HG03045 (cell line): ENCODE data around the gene PITHD1.
A peak's percentile ranks its signal among the peaks of the same experiment; 100 is the strongest.
"Not testable (repeated sequence)": the region's sequence is repeated elsewhere in the genome, so short reads cannot be mapped to it uniquely, and the experiment has no call there.

Experiments
- ATAC-seq: cut with Tn5 transposase; IDR thresholded peaks from one replicate; pipeline ENCODE4 v1.9.1; 2021; ENCODE audit warnings: mild to moderate bottlenecking, moderate library complexity; ENCODE audit not compliant: unreplicated experiment

PITHD1 gene

DNA sequence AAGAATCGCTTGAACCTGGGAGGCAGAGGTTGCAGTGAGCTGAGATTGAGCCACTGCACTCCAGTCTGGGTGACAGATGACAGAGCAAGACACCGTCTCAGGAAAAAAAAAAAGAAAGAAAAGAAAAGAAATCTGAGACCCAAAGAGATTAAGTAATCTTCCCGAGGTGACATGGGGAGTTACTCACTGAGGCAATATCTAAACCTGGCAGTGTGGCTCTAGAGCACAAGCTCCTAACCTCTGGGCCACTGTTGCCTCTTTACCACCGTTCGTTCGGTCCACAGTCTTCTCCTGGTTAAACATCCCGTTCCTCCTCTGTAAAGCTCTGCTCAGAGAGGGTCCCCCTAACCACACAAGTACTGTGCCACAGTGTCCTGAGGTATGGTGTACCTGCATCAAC lies 45.5 kb downstream of the PITHD1 start:
- no peak for ATAC-seq

GRCh38 chr1:23824711-23825075 lies 46.5 kb downstream of the PITHD1 start:
- ATAC-seq = no peak

DNA sequence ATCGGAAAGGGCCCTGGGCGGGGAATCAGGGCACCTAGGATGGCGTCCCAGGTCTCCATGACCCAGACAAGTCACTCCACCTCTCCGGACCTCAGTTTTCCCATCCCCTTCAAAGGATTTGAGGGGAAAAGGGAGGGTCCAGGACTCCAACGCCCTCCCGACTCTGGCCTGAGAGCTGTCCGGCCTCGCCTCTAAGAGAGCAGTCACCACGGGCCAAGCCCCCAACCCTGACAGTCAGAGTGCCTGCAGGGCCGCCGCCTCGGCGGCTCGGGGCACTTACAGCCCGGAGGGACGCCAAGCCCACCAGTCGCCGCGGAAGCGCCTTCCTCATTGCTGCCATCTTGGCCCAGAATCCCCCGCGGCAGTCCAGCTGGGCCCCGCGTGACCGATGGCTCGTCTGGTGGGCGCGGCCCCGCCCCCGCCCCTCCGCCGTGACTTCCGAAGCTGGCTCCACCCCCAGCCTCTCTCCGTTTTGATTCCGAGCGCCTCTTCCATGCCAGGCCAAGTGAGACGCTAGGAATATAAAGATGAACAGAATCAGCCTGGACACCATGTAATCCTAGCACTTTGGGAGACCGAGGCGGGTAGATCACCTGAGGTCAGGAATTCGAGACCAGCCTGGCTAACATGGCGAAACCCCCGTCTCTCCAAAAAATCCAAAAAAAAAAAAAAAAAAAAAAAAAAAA lies 47.0 kb downstream of the PITHD1 start, which contains the start of gene HMGCL:
TSS of gene HMGCL (minus strand) at position 354 of the 686 bp plus-strand sequence. CDS start at position 340, 14 bp downstream.
- ATAC-seq = peak; percentile 84

DNA sequence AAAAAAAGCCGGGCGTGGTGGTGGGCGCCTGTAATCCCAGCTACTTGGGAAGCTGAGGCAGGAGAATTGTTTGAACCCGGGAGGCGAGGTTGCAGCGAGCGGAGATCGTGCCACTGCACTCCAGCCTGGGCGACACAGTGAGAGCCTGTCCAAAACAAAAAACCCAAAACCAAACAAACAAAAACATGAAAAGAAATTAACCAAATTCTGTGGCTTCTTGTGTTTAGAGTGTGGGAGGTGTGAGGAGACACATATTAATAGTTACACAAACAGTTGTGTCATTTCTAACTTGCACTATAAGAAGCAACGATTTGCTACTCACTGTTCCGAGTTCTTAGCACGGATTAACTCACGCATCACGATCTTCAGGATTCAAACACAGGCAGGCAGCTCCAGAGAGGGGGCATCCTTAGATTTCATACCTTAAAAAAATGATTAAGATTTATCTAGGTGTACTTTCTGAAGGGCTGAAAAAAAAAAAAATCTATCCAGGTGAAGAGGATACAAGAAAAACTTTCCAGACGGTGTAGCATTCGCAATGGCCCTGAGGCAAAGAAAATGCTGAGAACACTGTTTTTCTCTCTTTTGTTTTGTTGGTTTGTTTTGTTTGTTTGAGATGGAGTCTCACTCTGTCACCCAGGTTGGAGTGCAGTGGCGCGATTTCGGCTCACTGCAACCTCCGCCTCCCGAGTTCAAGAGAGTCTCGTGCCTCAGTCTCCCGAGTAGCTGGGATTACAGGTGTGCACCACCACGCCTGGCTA lies 47.7 kb downstream of the PITHD1 start:
- ATAC-seq = peak; percentile 38

- not testable (repeated sequence) for ATAC-seq
Observed at GRCh38 chr1:23826590-23826989, 48.4 kb downstream of the PITHD1 start.

GRCh38 chr1:23827717-23828116 lies 49.5 kb downstream of the PITHD1 start:
- ATAC-seq = no peak

DNA sequence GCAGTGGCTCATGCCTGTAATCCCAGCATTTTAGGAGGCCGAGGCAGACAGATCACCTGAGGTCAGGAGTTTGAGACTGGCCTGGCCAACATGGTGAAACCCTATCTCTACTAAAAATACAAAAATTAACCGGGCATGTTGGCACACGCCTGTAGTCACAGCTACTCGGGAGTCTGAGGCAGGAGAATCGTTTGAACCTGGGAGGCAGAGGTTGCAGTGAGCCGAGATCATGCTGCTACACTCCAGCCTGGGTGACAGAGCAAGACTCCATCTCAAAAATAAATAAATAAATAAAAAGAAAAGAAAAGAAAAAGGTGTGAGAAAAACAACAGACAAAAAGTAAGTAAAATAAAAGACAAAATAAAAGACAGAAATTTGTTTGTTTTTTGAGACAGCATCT lies 55.9 kb downstream of the PITHD1 start:
- ATAC-seq = not testable (repeated sequence)

DNA sequence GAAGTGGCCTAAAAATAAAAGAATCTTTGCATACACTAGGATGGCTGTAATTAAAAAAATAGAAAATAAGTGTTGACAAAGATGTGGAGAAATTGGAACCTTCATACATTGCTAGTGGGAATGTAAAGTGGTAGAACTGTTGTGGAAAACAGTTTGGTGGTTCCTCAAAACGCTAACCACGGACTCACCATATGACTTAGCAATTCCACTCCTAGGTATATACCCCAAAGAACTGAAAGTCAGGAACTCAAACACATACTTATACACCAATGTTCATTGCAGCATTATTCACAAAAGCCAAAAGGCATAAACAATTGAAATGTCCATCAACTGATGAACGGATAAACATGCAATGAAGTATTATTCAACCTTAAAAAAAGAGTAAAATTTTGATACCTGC lies 57.8 kb downstream of the PITHD1 start:
- no peak for ATAC-seq
